HG03175 (cell line): ENCODE data around the gene INPP5B.

Experiments
- ATAC-seq: cut with Tn5 transposase; IDR thresholded peaks from one replicate; pipeline ENCODE4 v1.9.1; 2021; ENCODE audit warnings: mild to moderate bottlenecking, moderate library complexity; ENCODE audit not compliant: unreplicated experiment

Gene INPP5B

GRCh38 chr1:37878071-37878470 lies 68.8 kb downstream of the INPP5B start:
- ATAC-seq = no peak

GRCh38 chr1:37875833-37876232 lies 71.0 kb downstream of the INPP5B start:
- ATAC-seq = no peak

- no peak for ATAC-seq
Measured at GRCh38 chr1:37872692-37873091, 74.2 kb downstream of the INPP5B start.

GRCh38 chr1:37868466-37868865 lies 78.4 kb downstream of the INPP5B start:
- ATAC-seq = no peak

- no peak for ATAC-seq
Measured at GRCh38 chr1:37867784-37868183, 79.1 kb downstream of the INPP5B start.

GRCh38 chr1:37866491-37866890 lies 80.4 kb downstream of the INPP5B start:
- no peak for ATAC-seq

GRCh38 chr1:37865348-37866120 lies 81.3 kb downstream of the INPP5B start:
- ATAC-seq = no peak

- ATAC-seq = no peak
Measured at GRCh38 chr1:37862330-37862729, 84.5 kb downstream of the INPP5B start.

- ATAC-seq = no peak
Measured at GRCh38 chr1:37861151-37861550, 85.7 kb downstream of the INPP5B start.

- ATAC-seq = no peak
Measured at GRCh38 chr1:37860346-37860666, 86.5 kb downstream of the INPP5B start.

- peak; percentile 94 for ATAC-seq
Measured at GRCh38 chr1:37859507-37860345, 87.1 kb downstream of the INPP5B start, which contains the start of gene MTF1. TSS of gene MTF1 (minus strand) at chr1:37859592. CDS start at chr1:37857658, 1,934 bp downstream.

- peak; percentile 27 for ATAC-seq
Measured at GRCh38 chr1:37858931-37859506, 87.8 kb downstream of the INPP5B start.

- ATAC-seq = no peak
Measured at GRCh38 chr1:37854406-37854805, 92.4 kb downstream of the INPP5B start.

GRCh38 chr1:37853157-37853556 lies 93.7 kb downstream of the INPP5B start:
- ATAC-seq = no peak

- ATAC-seq = no peak
Measured at GRCh38 chr1:37851782-37852210, 95.1 kb downstream of the INPP5B start.

- no peak for ATAC-seq
Measured at GRCh38 chr1:37851262-37851661, 95.6 kb downstream of the INPP5B start.

- ATAC-seq = no peak
Measured at GRCh38 chr1:37850352-37850955, 96.4 kb downstream of the INPP5B start.

GRCh38 chr1:37849480-37849879 lies 97.4 kb downstream of the INPP5B start:
- ATAC-seq = no peak

GRCh38 chr1:37846647-37847339 lies 100.1 kb downstream of the INPP5B start:
- no peak for ATAC-seq

- ATAC-seq = no peak
Measured at GRCh38 chr1:37845786-37846185, 101.1 kb downstream of the INPP5B start.
